Colonic mucosa (tissue), 4 donors: ENCODE measurements around the gene MB21D2. TPM values are rescaled to one million over a fixed set of nuclear protein-coding genes. Genes with fewer than 3 reads are reported as not detected.

ENCODE experiments used
- DNase-seq: peaks from one replicate; pipeline ENCODE4 v3.0.0-alpha.2; 2020
- H3K27ac ChIP-seq: fragments of 200-600 bp; one replicate; pipeline ENCODE4 v1.8.0; 2021
- H3K27me3 ChIP-seq: fragments of 200-600 bp; one replicate; pipeline ENCODE4 v1.8.0; 2021
- H3K36me3 ChIP-seq: fragments of 200-600 bp; one replicate; pipeline ENCODE4 v1.8.0; 2021
- H3K4me1 ChIP-seq: fragments of 200-600 bp; one replicate; pipeline ENCODE4 v1.8.0; 2021; ENCODE audit warnings: mild to moderate bottlenecking
- H3K4me3 ChIP-seq: fragments of 200-600 bp; one replicate; pipeline ENCODE4 v1.8.0; 2021
- H3K9ac ChIP-seq, 2 donors: one replicate each; pipeline ENCODE4 v1.7.0; 2013; ENCODE audit warnings: control low read depth in 2 of 2, low read depth in 2 of 2, low read length in 2 of 2
- H3K9me3 ChIP-seq: fragments of 200-600 bp; one replicate; pipeline ENCODE4 v1.8.0; 2021
- intact Hi-C: fragments of 100-400 bp; cut with DNase I; formaldehyde crosslinking; loops from one replicate; pipeline ENCODE4 v1.14.1; 2022
- total RNA-seq, 2 donors: library from RNA; stranded (reverse); fragmentation: NEBNext Ultra II Directional in 1 of 2; extraction: Animal tissue kit (Norgen Biotek cat#: 25700) in 1 of 2; gene quantifications; one replicate each; pipeline ENCODE4 v1.2.1, GENCODE V29; 2021
- TF ChIP-seq, protein P1 (sequence below): fragments of 200-600 bp; IDR thresholded peaks from one replicate; pipeline ENCODE4 v1.8.0; 2022; ENCODE audit warnings: antibody characterized with exemption, mild to moderate bottlenecking
- donor health status: healthy.
- donor health status: DM: no; HTN: no; CAD: no.
- donor health status: DM: no; HTN: no; CAD: no.

Gene MB21D2
- total RNA-seq, 2 donors from 2014 or later = 2.8 to 4.4 TPM

DNA sequence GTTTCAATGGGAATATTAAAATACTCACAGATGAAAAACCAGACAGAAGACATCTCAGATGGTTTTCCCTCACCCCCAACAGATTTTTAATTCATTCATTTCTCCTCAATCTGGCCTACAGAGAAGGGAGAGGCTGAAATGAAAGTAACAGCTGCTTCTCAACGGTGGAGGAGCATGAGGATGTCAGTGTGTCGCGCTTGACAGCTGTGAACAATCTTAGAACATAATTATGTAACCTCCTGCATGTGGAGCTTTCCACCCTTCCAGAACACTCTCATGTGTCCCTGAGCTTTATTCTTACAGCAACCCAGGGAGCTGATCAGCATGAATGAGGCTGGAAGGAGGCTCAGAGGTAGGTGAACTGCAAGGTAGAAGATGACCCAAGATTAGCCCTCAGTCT, 52.7 kb downstream of the MB21D2 start:
- no peak for DNase-seq
- H3K36me3 ChIP-seq = no peaks in the 10 kb centered on the region
- no peak overlapping the region for H3K27ac ChIP-seq
- H3K9me3 ChIP-seq = no peaks in the 10 kb centered on the region
- intact Hi-C loops = no loop called here
- no peaks in the 10 kb centered on the region for H3K27me3 ChIP-seq
- TF ChIP-seq, protein P1, sequence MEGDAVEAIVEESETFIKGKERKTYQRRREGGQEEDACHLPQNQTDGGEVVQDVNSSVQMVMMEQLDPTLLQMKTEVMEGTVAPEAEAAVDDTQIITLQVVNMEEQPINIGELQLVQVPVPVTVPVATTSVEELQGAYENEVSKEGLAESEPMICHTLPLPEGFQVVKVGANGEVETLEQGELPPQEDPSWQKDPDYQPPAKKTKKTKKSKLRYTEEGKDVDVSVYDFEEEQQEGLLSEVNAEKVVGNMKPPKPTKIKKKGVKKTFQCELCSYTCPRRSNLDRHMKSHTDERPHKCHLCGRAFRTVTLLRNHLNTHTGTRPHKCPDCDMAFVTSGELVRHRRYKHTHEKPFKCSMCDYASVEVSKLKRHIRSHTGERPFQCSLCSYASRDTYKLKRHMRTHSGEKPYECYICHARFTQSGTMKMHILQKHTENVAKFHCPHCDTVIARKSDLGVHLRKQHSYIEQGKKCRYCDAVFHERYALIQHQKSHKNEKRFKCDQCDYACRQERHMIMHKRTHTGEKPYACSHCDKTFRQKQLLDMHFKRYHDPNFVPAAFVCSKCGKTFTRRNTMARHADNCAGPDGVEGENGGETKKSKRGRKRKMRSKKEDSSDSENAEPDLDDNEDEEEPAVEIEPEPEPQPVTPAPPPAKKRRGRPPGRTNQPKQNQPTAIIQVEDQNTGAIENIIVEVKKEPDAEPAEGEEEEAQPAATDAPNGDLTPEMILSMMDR = no peak
- no peak overlapping the region for H3K4me3 ChIP-seq
- H3K9ac ChIP-seq = no peak overlapping the region
- no peaks in the 10 kb centered on the region for H3K4me1 ChIP-seq

DNA sequence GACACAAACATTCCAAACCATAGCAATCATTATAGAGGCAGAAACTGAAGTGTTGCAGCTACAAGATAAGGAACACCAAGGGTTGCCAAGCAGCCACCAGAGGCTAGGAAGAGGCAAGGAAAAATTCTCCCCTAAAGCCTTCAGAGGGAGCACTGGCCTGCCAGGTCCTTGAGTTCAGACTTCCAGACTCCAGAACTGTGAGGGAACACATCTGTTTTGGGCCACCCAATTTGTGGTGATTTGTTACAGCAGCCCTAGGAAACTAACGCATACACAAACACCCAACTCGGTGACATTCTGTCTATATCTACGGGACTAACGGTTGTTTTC, 54.6 kb downstream of the MB21D2 start:
- no peak overlapping the region for H3K9ac ChIP-seq
- no peak overlapping the region for H3K4me3 ChIP-seq
- no peaks in the 10 kb centered on the region for H3K4me1 ChIP-seq
- no peaks in the 10 kb centered on the region for H3K27me3 ChIP-seq
- no peak for DNase-seq
- no peaks in the 10 kb centered on the region for H3K9me3 ChIP-seq
- H3K27ac ChIP-seq = no peak overlapping the region
- intact Hi-C loops = no loop called here
- TF ChIP-seq, protein P1 = no peak
- no peaks in the 10 kb centered on the region for H3K36me3 ChIP-seq

DNA sequence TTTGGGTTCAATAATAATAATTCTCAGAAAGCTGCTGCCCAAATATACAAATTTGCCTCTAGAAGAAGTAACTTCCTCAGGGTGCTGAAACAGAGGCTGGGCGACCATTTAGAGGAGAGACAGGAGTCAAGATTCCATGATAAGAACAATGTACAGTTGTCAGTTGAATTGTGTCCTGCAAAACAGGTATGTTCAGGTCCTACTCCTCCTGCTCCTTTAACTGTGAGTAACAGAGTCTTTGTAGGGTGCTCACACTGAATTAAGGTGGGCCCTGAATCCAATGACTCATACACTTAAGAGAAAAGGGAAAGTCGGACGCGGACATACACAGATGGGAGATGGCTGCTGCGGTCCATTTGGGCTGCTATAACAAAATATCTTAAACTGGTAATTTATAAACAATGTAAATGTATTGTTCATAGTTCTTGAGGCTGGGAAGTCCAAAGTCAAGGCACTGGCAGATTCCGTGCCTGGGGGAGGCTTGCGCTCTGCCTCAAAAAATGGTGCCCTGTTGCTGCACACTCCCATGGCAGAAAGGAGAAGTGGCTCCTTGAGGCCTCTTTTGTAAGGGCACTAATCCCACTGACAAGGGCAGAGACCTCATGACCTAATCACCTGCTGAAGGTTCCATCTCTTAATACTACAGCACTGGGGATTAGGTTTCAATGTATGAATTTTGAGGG, 55.1 kb downstream of the MB21D2 start:
- TF ChIP-seq, protein P1 = no peak
- H3K36me3 ChIP-seq = no peaks in the 10 kb centered on the region
- no peaks in the 10 kb centered on the region for H3K27me3 ChIP-seq
- intact Hi-C loops = no loop called here
- no peaks in the 10 kb centered on the region for H3K4me1 ChIP-seq
- H3K27ac ChIP-seq = no peak overlapping the region
- DNase-seq = no peak
- no peak overlapping the region for H3K9ac ChIP-seq
- no peak overlapping the region for H3K4me3 ChIP-seq
- H3K9me3 ChIP-seq = no peaks in the 10 kb centered on the region

DNA sequence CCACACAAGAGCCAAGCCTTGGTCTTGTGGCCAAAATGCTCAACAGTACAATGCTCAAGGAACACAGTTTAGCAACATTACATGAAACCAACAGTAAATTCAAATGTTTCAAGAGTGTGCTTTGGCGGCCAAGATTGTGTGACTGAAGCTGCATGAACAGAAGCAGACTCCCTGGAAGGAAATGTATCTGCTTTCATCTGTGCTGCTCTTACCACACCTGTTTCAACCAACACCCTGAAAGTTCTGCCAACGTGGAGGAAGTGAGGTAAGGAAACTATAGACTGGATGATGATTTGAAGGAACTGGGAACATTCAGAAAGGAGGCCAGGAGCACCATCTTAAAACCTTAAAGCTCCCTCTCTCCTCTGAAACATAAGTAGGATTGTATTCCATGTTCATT, 55.7 kb downstream of the MB21D2 start:
- Histone ChIP-seq H3K27me3 (no peaks in the 10 kb centered on the region), H3K4me3 (no peak overlapping the region), H3K27ac (no peak overlapping the region), H3K36me3 (no peaks in the 10 kb centered on the region), H3K9ac (no peak overlapping the region), H3K4me1 (no peaks in the 10 kb centered on the region), H3K9me3 (no peaks in the 10 kb centered on the region)
- no peak for DNase-seq
- TF ChIP-seq, protein P1 = no peak
- intact Hi-C loops = no loop called here

DNA sequence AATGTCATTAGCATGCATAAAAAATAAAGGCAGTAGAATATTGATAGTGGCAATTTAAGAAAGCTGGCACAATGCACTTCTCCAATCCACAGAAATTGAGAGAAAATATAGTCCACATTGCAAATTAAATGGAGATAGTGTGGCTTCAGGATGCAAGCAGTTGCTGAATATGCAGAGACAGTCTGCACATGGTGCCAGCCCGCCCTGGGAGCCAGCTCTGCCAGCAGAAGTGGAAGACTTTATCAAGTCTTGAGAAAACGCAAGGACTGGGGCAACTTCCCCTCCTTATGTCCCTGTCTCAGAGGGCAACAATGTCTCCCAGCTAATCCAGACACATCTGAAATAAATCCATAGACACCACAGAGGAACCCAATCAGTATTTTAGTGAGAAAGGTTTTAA, 57.2 kb downstream of the MB21D2 start:
- H3K27me3 ChIP-seq = no peaks in the 10 kb centered on the region
- no peaks in the 10 kb centered on the region for H3K4me1 ChIP-seq
- intact Hi-C loops = no loop called here
- H3K9ac ChIP-seq = no peak overlapping the region
- H3K4me3 ChIP-seq = no peak overlapping the region
- H3K36me3 ChIP-seq = no peaks in the 10 kb centered on the region
- TF ChIP-seq, protein P1 = no peak
- no peaks in the 10 kb centered on the region for H3K9me3 ChIP-seq
- DNase-seq = no peak
- no peak overlapping the region for H3K27ac ChIP-seq
